HEK293T (cell line): ENCODE results near the gene NEK6.

Source experiments
- FOXK2 ChIP-seq: fragments of 450-650 bp; IDR thresholded peaks from 2 replicates; pipeline ENCODE4 v1.6.1; 2016; ENCODE audit warnings: mild to moderate bottlenecking
- FOXM1 ChIP-seq: fragments of 450-650 bp; IDR thresholded peaks from 2 replicates; pipeline ENCODE4 v1.6.1; 2017; ENCODE audit warnings: mild to moderate bottlenecking, borderline replicate concordance

- TF ChIP-seq FOXK2 = no peak
- no peak for TF ChIP-seq FOXM1
Observed at GRCh38 chr9:124242331-124243194, 15.2 kb upstream of the NEK6 start.
